Measurements from ENCODE around the gene FBXW8.

FBXW8 gene

DNA sequence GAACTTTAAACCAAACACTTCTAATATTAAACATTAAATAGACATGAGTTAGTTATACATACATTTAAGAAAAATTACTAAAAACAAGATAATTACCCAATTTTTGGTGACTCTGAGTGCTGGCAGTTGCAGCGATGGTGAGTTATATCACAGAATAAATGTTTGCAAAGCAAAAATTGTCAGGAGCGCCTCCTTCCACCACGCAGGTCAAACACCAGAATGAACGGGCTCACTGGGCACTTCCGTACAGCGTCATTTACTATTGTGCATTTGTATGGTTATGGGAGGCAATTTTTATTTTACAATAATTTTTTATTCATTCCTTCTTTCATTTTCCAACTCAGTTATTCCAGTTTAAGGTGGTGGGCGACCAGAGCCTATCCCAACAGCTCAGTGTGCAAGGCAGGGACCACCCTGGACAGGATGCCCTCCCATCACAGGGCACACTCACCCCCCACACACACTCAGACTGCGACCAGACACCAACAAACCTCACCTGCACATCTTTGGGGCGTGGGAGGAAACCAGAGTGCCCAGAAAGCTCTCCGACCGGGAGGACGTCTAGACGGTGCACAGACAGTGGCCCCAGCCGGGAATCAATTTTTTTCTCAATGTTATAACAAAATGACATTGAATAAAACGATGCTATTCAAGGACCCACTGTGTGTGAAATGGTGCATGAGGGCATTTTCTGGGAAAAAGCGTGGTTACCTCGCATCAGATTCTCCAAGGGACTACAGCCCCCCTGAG, 121.3 kb downstream of the FBXW8 start:
- TF ChIP-seq CTCF (IDR thresholded peaks at IDR 0.05; ENCODE audit: low read depth, low read length) = no peak
- no peak for DNase-seq (ENCODE audit: extremely low read depth, low read depth)

- no peak for TF ChIP-seq CTCF (IDR thresholded peaks at IDR 0.05; ENCODE audit: low read depth, low read length)
- no peak for DNase-seq (ENCODE audit: extremely low read depth, low read depth)
Observed at GRCh38 chr12:117032593-117033381, 122.0 kb downstream of the FBXW8 start.

DNA sequence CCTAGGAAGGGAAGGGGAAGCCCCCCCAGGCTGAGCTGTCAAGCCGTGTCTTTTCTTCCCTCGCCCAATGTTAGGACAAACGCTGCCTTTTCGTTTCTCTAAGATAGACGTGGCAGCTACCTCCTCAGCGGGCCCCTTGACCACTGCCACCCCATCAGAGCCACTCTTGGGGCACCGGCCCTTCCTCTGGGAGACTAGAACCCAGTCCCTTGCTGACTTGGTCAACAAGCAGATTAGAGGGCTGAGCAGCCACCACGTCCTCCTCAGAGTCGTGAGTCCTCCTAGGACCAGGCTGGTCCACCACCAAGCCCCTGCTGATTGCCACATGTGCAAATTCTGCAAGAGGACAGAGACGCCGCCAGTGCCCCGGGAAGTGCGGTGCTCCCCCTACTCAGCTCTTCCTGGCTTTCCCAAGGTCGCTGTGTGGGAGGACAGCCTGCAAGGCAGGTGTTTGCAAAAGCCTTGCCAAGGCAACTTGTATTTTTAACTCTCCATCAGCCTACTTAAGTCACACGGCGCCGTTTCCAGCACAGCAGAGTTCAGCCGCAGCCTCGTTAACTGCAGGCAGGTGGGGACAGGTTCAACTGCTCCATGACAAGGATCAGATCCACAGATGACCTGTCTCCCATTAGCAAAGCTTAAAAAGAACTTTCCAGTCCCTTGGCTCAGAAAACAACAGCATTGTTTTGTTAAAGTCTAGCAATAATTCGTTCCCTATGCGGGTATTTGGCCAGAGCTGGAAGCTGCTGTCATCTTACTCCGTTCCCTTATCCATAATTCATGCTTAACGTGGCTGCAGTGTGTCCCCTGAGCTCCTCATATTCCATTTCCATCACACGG, 122.9 kb downstream of the FBXW8 start:
- no peak for TF ChIP-seq CTCF (IDR thresholded peaks at IDR 0.05; ENCODE audit: low read depth, low read length)
- no peak for DNase-seq (ENCODE audit: extremely low read depth, low read depth)

DNA sequence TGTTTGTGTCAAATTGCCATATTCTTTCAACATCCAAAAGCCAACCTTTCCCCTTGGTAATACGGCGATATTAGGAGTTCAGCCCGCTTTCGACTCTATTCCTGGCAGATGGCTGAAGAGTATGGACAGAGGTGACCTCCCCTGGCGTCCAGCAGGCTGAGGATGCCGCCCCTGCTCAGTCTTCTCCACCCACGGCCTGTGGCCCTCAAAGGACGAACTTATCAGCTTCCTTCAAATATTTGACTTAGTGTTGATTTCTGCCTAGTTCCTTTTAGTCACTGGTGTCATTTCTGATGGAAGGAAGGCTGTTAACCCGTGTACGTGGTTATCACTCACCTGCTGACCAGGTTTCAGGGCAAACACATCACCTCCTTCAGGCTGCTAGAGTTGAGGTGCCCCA, 123.5 kb downstream of the FBXW8 start:
- no peak for DNase-seq (ENCODE audit: extremely low read depth, low read depth)
- no peak for TF ChIP-seq CTCF (IDR thresholded peaks at IDR 0.05; ENCODE audit: low read depth, low read length)

GRCh38 chr12:117034701-117035151, 124.0 kb downstream of the FBXW8 start:
- no peak for DNase-seq (ENCODE audit: extremely low read depth, low read depth)
- TF ChIP-seq CTCF (IDR thresholded peaks at IDR 0.05; ENCODE audit: low read depth, low read length) = no peak

DNA sequence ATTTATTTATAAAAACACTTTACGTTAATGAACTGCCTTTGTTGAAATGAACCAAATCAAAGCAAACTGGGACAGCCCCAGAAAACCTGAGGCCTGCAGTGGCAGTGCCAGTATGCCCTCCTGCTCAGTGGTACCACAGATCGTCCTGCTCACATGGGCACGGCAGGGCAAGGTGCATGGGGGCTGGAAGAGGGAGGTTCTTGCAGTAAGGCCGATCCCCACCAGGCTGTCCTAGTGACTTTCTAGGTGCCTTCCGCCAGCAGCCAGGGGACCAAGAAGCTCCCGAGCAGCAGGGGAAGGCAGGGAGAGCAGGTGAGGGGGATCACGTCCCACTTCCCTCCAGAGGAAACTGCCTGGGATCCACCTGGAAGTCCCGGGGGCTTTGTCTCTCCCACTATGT, 124.5 kb downstream of the FBXW8 start:
- DNase-seq (ENCODE audit: extremely low read depth, low read depth) = no peak
- no peak for TF ChIP-seq CTCF (IDR thresholded peaks at IDR 0.05; ENCODE audit: low read depth, low read length)
